ENCODE data around the gene C1orf35. TPM values are rescaled to one million over a fixed set of nuclear protein-coding genes. Genes with fewer than 3 reads are reported as not detected.

C1orf35 gene
- total RNA-seq, 2 donors from 2014 or later = 9.1 to 9.7 TPM

DNA sequence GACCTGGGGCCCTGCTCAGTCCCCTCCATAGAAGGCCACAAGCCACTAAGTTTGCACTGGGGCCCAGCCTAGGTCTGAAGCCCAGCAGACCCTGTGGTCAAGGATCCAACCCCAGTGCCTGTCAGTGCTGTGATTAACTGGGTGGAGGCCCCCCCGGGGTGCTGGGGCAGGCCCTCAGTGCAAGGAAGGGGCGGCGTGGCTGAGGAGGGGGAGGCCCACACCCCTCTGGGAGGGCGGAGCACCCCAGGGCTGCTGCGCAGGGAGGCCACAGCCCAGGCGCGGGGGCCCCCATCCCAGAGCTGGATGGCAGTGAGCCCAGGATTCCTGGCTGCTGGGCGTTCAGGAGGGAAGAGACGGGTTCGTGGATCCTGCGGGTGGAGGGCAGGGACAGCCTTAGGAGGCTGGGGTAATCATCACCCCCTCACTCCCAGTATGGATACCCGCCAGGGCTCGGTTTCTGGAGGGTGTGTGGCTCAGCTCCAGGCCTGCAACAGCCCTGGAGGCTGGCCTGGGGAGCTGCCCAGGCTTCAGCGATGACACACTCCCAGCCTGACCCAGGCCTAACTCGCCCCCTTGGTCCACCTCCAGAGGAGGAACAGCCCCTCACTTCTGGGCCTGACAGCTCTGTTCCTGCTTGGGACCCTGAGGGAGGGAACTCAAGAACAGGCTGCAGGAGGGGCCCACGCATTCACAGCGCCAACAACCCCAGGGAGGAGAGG, 47.5 kb upstream of the C1orf35 start:
- H3K27ac ChIP-seq = peak overlapping the region; percentile 83 to 85
- H3K4me3 ChIP-seq = peak overlapping the region; percentile 48
- ATAC-seq (ENCODE audit: insufficient number of reproducible peaks, low FRiP score, low read depth) (no peak), DNase-seq (ENCODE audit: low spot score) (no peak)
- no peaks in the 10 kb centered on the region for H3K9me3 ChIP-seq
- peaks cover 10% of the 10 kb centered on the region for H3K36me3 ChIP-seq
- H3K4me1 ChIP-seq (ENCODE audit: control insufficient read depth in 1 of 2, low read depth in 2 of 2) = peaks cover 26 to 34% of the 10 kb centered on the region in 2 donors
- H3K27me3 ChIP-seq (replicated peaks; ENCODE audit: insufficient read depth) = no peaks in the 10 kb centered on the region
- TF ChIP-seq CTCF (IDR thresholded peaks at IDR 0.05) = no peak

GRCh38 chr1:228150120-228150460, 47.0 kb upstream of the C1orf35 start:
- Histone ChIP-seq H3K9me3 (no peaks in the 10 kb centered on the region), H3K27ac (peak overlapping the region; percentile 83 to 85), H3K36me3 (peaks cover 13% of the 10 kb centered on the region), H3K4me1 (ENCODE audit: control insufficient read depth in 1 of 2, low read depth in 2 of 2) (peaks cover 26 to 34% of the 10 kb centered on the region in 2 donors), H3K27me3 (replicated peaks; ENCODE audit: insufficient read depth) (no peaks in the 10 kb centered on the region), H3K4me3 (peak overlapping the region; percentile 48)
- TF ChIP-seq CTCF (IDR thresholded peaks at IDR 0.05) = no peak
- DNase-seq (ENCODE audit: low spot score) = no peak
- no peak for ATAC-seq (ENCODE audit: insufficient number of reproducible peaks, low FRiP score, low read depth)

GRCh38 chr1:228149406-228150119, 46.4 kb upstream of the C1orf35 start, which contains the start of gene GJC2:
GJC2 (plus strand) TSS chr1:228149930; CDS start chr1:228157759, 7,829 bp downstream.
- Histone ChIP-seq H3K4me3 (peak within 1 kb of the TSS; percentile 48), H3K9me3 (no peaks in the 10 kb centered on the region), H3K27me3 (replicated peaks; ENCODE audit: insufficient read depth) (no peaks in the 10 kb centered on the region), H3K27ac (peak within 1 kb of the TSS; percentile 83 to 85), H3K4me1 (ENCODE audit: control insufficient read depth in 1 of 2, low read depth in 2 of 2) (peaks cover 29 to 36% of the 10 kb centered on the region in 2 donors), H3K36me3 (peaks cover 13% of the 10 kb centered on the region)
- no peak for ATAC-seq (ENCODE audit: insufficient number of reproducible peaks, low FRiP score, low read depth)
- TF ChIP-seq CTCF (IDR thresholded peaks at IDR 0.05) = no peak
- DNase-seq (ENCODE audit: low spot score) = no peak

DNA sequence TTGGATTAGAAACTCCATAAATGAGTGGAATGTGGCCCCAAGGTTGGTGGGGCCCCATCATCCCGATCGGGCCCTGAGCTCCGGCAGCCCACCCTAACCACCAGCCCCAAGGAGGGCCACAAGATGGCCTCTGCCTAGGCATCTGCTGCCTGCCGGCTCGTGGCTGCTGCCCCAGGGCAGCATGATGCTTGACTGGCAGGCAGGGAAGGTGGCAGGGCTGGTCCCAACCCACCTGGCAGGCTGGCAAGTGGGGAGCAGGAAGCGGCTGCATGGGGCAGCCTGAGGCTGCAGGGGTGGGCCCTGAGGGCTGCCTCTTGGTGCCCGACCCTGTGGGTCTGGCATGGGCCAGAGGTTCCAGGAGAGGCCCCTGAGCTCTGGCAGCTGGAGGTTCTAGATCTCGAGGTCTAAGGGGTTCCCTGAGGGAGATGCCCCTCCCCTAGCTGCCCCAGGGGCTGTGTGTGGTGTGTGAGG, 45.8 kb upstream of the C1orf35 start:
- H3K9me3 ChIP-seq = no peaks in the 10 kb centered on the region
- DNase-seq (ENCODE audit: low spot score) = no peak
- ATAC-seq (ENCODE audit: insufficient number of reproducible peaks, low FRiP score, low read depth) = no peak
- peaks cover 33 to 42% of the 10 kb centered on the region in 2 donors for H3K4me1 ChIP-seq (ENCODE audit: control insufficient read depth in 1 of 2, low read depth in 2 of 2)
- H3K4me3 ChIP-seq = no peak overlapping the region
- H3K27ac ChIP-seq = peak overlapping the region; percentile 83 to 85
- peaks cover 13% of the 10 kb centered on the region for H3K36me3 ChIP-seq
- TF ChIP-seq CTCF (IDR thresholded peaks at IDR 0.05) = no peak
- no peaks in the 10 kb centered on the region for H3K27me3 ChIP-seq (replicated peaks; ENCODE audit: insufficient read depth)

DNA sequence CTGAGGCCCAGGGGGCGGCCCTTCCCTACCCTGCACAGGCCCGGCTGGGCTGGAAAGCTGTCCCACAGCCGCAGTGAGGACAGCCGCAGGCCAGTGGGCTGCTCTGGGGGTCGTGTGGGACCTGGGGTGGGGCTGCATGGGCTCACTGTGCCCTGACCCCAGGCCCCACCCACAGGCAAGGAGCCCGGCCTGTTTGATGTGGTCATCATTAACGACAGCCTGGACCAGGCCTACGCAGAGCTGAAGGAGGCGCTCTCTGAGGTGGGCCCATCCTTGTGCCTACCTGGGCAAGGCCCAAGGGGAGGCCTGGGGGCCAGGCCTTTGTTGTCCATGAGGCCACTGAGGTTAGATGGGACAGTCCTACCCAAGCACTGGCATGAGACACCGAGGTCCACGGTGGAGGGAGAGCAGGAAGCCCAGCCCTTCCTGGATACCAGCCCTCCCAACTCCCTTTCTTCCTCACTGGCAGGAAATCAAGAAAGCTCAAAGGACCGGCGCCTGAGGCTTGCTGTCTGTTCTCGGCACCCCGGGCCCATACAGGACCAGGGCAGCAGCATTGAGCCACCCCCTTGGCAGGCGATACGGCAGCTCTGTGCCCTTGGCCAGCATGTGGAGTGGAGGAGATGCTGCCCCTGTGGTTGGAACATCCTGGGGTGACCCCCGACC, 45.2 kb upstream of the C1orf35 start:
- Histone ChIP-seq H3K9me3 (no peaks in the 10 kb centered on the region), H3K36me3 (peaks cover 13% of the 10 kb centered on the region), H3K4me1 (ENCODE audit: control insufficient read depth in 1 of 2, low read depth in 2 of 2) (peaks cover 39 to 48% of the 10 kb centered on the region in 2 donors), H3K4me3 (no peak overlapping the region), H3K27me3 (replicated peaks; ENCODE audit: insufficient read depth) (no peaks in the 10 kb centered on the region), H3K27ac (peak overlapping the region; percentile 83 to 85)
- no peak for ATAC-seq (ENCODE audit: insufficient number of reproducible peaks, low FRiP score, low read depth)
- TF ChIP-seq CTCF (IDR thresholded peaks at IDR 0.05) = no peak
- DNase-seq (ENCODE audit: low spot score) = no peak

All from thoracic aorta (tissue), 2 donors.